HG03066 (cell line): Measurements from ENCODE around the gene BTN2A1.
"Not testable (repeated sequence)": the region's sequence is repeated elsewhere in the genome, so short reads cannot be mapped to it uniquely, and the experiment has no call there.

ENCODE experiments used
- ATAC-seq: cut with Tn5 transposase; IDR thresholded peaks from one replicate; pipeline ENCODE4 v1.9.1; 2021; ENCODE audit warnings: low read depth; ENCODE audit not compliant: unreplicated experiment

The BTN2A1 gene

DNA sequence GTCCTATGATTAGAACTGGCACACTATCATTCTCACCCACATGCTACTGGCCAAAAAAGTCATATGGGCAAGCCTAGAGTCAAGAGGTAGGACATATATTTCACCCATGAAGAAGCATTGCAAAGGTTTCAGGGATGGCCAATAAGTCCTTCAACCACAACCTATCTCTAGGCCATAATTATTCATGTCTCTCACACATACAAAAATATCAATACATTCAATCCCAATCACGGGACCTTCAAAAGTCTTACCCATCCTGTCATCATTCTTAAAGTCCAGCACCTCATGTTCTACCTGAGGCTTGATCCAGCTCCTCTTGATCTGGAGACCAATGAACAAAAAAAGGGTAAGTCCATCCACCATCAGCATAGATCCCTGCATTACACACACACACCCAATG is 29.7 kb downstream of the BTN2A1 start:
- ATAC-seq: no peak

DNA sequence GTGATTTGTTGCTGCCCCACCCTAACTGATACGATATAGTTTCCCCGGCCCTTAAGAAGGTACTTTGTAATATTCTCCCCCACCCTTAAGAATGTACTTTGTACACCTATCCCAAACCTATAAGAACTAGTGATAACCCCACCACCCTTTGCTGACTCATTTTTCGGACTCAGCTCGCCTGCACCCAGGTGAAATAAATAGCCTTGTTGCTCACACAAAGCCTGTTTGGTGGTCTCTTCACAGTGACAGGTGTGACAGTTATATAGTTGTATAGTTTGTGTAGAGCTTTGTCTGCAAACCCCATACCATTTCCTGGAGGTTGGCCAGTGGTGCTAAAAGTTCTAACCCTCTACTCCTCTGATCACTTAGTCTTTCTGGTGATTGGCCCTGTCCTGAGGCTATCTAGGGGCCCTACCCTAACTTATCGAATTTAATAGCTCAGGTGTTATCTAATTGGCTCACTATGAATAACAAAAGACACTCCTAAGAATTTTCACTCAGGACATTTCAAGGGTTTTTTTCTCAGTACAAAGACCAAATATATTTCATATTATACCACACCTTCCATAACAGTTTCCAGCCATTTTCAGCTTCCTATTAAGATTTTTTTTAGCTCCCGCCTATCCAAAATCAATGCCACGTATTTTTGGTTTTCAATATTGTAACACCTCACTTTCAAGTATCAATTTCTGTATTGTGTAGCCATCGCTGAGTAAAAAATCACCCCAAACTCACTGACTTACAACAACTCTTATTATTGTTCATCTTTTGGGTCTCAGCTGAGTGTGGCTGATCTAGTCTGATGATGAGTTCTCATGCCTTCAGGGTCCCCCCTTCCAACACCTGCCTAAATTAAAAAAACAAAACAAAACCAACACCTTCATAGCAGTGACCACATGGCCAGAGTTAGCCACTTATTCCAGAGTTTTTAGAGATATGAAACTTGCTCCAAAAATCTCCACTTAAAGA is 32.5 kb downstream of the BTN2A1 start:
- no peak for ATAC-seq

DNA sequence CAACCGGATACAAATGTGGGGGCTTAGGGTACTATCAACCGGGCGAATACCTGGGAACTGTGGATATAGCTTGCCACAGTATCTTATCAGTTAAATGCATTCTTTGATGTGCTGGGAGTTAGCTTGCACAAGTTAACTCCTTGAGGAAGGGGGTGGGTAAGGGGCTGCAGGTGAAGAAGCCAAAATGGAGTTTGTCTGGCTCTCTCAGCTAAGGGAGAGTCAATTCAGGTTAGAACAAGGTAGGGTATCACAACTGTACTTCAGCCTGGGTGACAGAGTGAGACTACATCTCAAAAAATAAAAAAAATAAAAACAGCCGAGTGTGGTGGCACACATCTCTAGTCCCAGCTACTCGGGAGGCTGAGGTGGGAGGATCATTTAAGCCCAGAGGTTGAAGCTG is 33.8 kb downstream of the BTN2A1 start:
- ATAC-seq: no peak

DNA sequence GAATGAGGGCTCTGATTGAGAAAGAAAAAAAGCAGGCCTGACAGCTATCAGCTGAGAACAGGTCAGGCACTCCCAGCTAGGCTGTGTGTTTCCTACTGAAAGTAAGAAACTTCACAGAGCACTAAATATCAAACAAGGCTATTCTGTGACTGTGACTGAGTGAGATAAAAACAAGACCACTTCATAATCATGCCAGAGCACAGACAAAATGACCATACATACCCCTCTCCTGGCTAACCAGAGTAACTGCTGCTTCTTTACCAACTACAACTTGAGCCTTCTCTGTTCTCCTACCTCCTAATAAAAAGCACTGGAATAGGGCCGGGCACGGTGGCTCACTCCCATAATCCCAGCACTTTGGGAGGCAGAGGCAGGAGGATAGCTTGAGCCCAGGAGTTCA is 35.5 kb downstream of the BTN2A1 start:
- no peak for ATAC-seq

DNA sequence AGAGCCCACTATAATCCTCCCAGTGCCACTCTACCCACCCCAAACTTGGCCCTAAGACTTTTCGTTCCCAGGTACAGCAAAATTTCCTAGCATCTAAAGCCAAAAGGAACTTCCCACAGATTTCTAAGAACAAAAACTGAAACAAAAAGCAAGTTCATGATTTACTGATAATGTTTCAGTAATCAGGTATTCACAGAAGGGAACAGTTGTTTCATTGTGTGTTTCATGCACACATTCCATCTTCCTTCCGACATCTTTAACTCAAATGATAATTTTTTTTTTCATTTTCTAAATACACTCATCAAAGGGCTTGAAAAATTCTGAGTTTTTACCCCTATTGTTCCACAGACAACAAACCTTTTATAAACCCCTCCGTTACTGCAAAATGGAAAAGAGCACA is 36.4 kb downstream of the BTN2A1 start:
- ATAC-seq: no peak

DNA sequence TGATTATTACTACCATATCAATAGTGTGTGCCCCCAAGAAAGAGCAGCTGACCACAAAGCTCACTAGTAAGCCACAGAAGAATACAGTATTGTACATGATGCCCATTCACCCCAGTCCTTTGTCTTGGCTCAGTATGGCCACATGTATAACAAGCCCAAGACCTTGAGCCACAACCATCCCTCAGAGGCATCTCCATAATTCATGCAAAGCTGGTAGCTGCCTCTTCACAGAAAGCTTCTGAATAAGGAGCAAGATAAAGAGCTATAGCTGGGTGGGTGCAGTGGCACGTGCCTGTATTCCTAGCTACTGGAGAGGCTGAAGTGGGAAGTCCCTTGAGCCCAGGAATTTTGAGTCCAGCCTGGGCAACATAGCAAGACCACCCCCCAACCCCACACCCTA is 37.5 kb downstream of the BTN2A1 start:
- no peak for ATAC-seq

DNA sequence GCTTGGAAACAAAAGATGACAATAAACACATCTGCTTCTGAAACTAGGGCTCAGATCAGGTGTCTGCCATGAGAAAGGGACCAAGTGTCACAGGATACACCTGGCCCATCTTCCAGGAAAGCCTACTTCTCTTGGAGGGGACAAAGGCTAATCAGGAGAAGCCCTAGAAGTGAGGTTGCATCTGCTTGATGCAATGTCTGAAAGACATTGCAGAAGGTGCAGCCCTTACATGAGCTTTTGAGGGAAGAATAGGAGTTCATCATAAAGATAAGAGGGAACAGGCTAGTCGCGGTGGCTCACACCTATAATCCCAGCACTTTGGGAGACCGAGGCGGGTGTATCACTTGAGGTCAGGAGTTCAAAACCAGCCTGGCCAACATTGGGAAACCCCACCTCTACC is 39.9 kb downstream of the BTN2A1 start:
- no peak for ATAC-seq

DNA sequence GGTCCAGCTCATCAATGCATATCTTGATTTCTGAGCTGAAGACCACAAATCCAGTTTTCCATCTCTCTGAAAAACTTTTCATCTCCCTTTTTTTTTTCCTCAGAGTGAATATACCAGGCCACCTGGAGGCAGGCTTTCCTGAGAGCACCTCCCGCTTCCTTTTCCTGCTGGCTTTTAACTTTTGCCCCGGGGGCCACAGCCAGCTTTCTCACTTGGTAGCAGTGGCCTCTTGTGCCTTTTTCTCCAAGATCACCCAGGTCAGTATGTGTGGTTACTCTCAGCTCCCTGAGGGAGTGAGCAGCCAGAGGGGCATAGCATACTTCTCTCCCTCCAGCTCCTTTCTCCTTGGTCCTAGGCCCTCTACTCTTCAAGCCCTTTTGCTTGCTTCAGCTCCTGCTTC is 42.3 kb downstream of the BTN2A1 start, which contains the start of gene BTN1A1:
Gene BTN1A1 (plus strand): TSS at position 202 of the 400 bp plus-strand sequence. CDS start 984 bp downstream, outside the sequence.
- no peak for ATAC-seq

DNA sequence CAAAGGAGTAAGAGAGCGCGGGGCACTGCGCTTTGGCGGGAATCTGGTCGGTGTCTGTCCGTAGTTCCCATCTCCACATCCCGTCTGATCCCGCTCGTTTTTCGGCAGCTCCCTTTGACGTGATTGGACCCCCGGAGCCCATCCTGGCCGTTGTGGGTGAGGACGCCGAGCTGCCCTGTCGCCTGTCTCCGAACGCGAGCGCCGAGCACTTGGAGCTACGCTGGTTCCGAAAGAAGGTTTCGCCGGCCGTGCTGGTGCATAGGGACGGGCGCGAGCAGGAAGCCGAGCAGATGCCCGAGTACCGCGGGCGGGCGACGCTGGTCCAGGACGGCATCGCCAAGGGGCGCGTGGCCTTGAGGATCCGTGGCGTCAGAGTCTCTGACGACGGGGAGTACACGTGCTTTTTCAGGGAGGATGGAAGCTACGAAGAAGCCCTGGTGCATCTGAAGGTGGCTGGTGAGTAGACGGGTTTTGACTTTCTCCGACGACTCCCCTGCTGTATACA is 43.8 kb downstream of the BTN2A1 start:
- ATAC-seq: no peak

DNA sequence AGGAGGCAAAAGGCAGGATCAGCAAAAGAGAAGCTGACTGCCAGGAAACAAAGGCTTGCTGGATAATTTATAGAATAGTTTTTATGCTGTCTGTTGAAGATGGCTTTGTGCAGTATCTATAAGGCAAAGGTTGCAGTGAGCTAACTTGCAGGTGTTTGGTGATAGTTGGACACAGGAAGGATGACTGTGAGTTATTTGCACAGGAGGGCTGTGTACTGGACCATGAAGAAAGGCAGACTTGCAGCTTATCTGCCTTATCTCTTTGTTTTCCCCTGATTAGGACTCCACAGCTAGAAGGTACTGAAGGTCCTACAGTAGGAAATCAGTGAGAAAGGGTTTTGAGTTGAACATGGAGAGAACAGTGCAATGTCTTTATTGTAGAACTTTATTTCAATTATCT is 44.4 kb downstream of the BTN2A1 start:
- no peak for ATAC-seq

DNA sequence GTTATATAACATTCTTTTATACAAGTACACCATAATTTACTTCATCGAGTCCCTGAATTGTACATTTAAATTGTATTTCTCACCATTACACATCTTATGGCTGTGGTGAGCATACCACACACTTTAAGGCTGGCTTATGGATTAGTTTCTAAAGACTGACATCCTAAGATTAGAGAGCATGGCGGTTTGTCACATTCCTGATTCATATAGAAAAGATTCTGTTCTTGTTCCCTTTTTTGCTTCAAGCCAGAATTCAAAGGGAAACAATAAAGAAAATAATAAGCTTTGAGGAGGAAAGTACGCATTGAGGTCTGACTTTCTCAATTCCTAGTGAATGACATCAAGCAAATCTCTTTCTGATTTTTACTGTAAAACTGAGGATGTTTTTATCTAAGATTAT is 44.9 kb downstream of the BTN2A1 start:
- ATAC-seq: no peak

DNA sequence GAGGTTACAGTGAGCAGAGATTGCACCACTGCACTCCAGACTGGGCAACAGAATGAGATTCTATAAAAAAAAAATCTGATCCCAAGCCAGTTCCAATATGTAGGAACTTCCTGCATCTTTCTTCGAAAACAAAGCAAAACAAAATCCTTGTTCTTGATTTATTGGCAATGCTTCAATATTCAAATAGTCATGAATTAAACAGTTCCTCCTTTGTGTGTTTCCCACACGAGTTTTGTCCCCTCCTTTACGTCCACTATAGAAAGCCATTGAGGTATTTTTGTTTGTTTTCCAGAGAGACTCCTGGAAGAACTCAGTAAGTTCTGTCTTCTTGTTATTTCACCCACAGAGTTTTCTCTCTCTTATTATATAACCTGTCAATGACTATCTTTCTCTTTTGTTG is 49.9 kb downstream of the BTN2A1 start:
- no peak for ATAC-seq

DNA sequence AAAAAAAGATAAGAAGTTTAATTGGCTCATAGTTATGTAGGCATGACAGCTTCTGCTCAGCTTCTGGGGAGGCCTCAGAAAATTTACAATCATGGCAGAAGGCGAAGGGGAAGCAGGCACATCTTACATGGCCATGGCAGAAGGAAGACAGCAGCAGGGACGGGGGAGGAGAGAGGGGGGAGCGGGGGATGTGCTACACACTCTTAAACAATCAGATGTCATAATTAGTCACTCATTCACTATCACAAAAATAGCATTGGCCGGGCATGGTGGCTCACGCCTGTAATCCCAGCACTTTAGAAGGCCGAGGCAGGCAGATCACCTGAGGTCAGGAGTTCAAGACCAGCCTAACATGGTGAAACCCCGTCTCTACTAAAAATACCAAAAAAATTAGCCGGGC is 53.3 kb downstream of the BTN2A1 start:
- ATAC-seq: not testable (repeated sequence)

DNA sequence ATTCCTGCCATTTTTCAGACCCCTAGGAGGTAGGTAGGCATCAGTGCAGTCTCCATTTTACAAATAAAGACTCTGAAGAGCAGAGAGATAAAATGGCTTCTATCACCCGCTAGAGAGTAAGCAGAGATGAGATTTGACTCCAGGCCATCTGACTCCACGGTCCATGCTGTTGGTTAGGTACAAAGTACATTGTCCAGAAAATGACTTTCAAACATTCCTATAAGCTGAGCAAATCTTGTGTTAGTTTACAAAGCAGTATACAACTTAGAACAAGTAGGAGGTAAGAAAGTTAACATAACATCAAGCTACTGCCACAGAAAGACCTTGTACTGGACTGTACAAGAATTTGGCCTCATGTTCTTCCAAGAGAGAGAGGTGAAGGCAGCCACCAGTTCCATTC is 57.2 kb downstream of the BTN2A1 start:
- no peak for ATAC-seq

DNA sequence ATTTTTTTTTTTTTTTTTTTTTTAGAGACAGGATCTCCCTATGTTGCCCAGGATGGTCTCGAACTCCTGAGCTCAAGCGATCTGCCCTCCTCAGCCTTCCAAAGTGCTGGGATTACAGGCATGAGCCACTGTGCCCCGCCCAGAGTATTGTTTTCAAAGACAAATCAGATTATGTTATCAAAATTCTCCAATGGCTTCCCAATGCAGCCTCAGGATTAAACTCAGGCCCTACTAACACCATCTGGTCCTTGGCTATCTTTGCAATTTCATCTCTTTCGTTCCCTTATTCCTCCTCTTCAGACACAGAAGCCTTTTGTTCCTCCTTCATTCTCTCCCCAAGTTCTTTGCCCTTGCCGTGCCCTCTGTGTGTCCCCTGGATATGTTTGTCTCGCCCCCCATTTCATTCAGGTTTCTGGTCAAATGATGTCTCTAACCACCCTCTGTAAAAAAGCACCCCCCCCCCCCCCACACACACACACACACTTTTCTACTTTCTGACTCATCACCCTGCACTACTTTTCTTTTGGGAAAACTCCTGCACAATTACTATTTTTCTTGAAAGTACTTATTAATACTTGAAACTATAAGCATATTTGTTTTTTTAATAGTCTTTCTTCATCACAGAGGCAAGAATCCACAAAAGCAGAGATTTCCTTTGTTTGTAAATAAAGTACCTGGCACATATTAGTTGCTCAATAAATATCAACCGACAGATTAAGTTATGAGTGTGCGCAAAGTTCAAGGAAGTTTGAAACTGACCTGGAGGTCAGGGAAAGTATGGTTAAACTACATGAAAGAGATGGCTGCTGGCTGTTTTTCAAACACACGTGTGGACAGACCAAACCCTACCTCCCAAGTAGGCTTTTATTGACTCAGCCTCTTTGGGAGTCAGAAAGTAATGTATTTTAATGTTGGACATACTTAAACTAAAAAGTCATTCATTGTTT is 59.0 kb downstream of the BTN2A1 start:
- no peak for ATAC-seq
